Mesendoderm (in vitro differentiated cells): Measurements from ENCODE around the gene ASB12. TPM values are rescaled to one million over a fixed set of nuclear protein-coding genes. Genes with fewer than 3 reads are reported as not detected.

ENCODE experiments used
- DNase-seq: peaks from one replicate; pipeline ENCODE4 v3.0.0; 2013
- H2AK5ac ChIP-seq: 2 replicates; pipeline ENCODE4 v1.6.1; 2013; ENCODE audit warnings: low read length, inconsistent platforms
- H2BK120ac ChIP-seq: 2 replicates; pipeline ENCODE4 v1.6.1; 2013; ENCODE audit warnings: low read depth, mild to moderate bottlenecking, low read length, moderate library complexity, mixed read lengths
- H2BK15ac ChIP-seq: replicated peaks from 2 replicates; pipeline ENCODE4 v1.6.1; 2013; ENCODE audit warnings: low read depth, mild to moderate bottlenecking, moderate library complexity
- H2BK5ac ChIP-seq: 2 replicates; pipeline ENCODE4 v1.6.1; 2013; ENCODE audit warnings: low read length, inconsistent platforms
- H3K18ac ChIP-seq: 2 replicates; pipeline ENCODE4 v1.6.1; 2013; ENCODE audit warnings: mild to moderate bottlenecking, low read length, mixed read lengths
- H3K23ac ChIP-seq: one replicate; pipeline ENCODE4 v1.6.1; 2013; ENCODE audit warnings: low read length
- H3K27ac ChIP-seq: 2 replicates; pipeline ENCODE4 v1.5.1; 2013; ENCODE audit warnings: low read depth, mild to moderate bottlenecking, inconsistent platforms, low read length, moderate library complexity
- H3K27me3 ChIP-seq: 2 replicates; pipeline ENCODE4 v1.6.1; 2013; ENCODE audit warnings: low read length, control low read depth, mild to moderate bottlenecking, inconsistent platforms; ENCODE audit not compliant: insufficient read depth, poor library complexity
- H3K36me3 ChIP-seq: 2 replicates; pipeline ENCODE4 v1.6.1; 2013; ENCODE audit warnings: low read length, inconsistent platforms; ENCODE audit not compliant: control insufficient read depth, insufficient read depth
- H3K4ac ChIP-seq: one replicate; pipeline ENCODE4 v1.6.1; 2013; ENCODE audit warnings: low read depth, mild to moderate bottlenecking, low read length, moderate library complexity
- H3K4me1 ChIP-seq: 2 replicates; pipeline ENCODE4 v1.6.1; 2013; ENCODE audit warnings: low read depth, low read length, inconsistent platforms; ENCODE audit not compliant: control insufficient read depth
- H3K4me2 ChIP-seq: 2 replicates; pipeline ENCODE4 v1.6.1; 2013; ENCODE audit warnings: low read length
- H3K4me3 ChIP-seq: 2 replicates; pipeline ENCODE4 v1.5.1; 2013; ENCODE audit warnings: mild to moderate bottlenecking, low read length
- H3K56ac ChIP-seq: one replicate; pipeline ENCODE4 v1.6.1; 2013; ENCODE audit warnings: low read length
- H3K79me1 ChIP-seq: 2 replicates; pipeline ENCODE4 v1.6.1; 2013; ENCODE audit warnings: low read length, inconsistent platforms
- H3K79me2 ChIP-seq: 2 replicates; pipeline ENCODE4 v1.6.1; 2013; ENCODE audit warnings: mild to moderate bottlenecking, low read length; ENCODE audit not compliant: control insufficient read depth, insufficient read depth
- H3K9ac ChIP-seq: 2 replicates; pipeline ENCODE4 v1.6.1; 2013; ENCODE audit warnings: low read length, inconsistent platforms
- H4K5ac ChIP-seq: one replicate; pipeline ENCODE4 v1.6.1; 2013; ENCODE audit warnings: low read length
- H4K8ac ChIP-seq: one replicate; pipeline ENCODE4 v1.6.1; 2013; ENCODE audit warnings: low read depth, mild to moderate bottlenecking, control low read depth, low read length, moderate library complexity
- WGBS: extraction: QIAGEN DNeasy Blood & Tissue Kit; methylation state at CpG from one replicate; pipeline ENCODE4 v1.1.7; 2013; ENCODE audit warnings: low lambda C conversion rate, missing lambda C conversion rate; ENCODE audit not compliant: insufficient coverage; ENCODE audit errors: extremely low coverage; 5-methylcytosine and 5-hydroxymethylcytosine counted together
- small RNA-seq: library from polyadenylated mRNA; stranded (forward); fragments of <200 nt; extraction: miRNeasy Mini kit (QIAGEN cat#:217004); gene quantifications from one replicate; pipeline ENCODE3, GENCODE V24; 2013; ENCODE audit not compliant: insufficient read depth

Gene ASB12

DNA sequence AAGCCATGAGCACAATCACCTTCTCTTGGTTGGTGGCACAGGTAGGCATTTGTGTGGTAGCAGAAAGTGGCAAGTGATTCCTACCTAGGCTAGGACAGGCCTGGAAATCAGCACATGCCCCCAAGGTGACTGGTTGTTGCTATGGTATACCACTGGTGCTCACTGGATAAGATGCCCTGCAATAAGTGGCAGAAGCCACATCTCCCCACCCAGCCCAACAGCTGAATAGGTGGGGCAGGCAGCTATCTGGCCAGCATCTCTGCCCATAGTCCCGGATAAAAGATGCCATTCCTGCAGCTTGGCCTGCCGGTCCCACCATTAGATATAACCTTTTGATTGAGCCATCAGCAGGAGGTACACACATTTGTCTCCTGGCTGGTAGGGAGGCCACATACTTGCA, 46.0 kb downstream of the ASB12 start:
- no peak overlapping the region for H4K5ac ChIP-seq
- H3K23ac ChIP-seq, result no peak overlapping the region
- H2BK5ac ChIP-seq, result no peak overlapping the region
- H3K4me1 ChIP-seq, result no peaks in the 10 kb centered on the region
- no peak overlapping the region for H2BK15ac ChIP-seq
- H3K56ac ChIP-seq, result no peak overlapping the region
- H3K4me2 ChIP-seq, result no peak overlapping the region
- no peak overlapping the region for H2BK120ac ChIP-seq
- H3K79me1 ChIP-seq, result no peaks in the 10 kb centered on the region
- H3K79me2 ChIP-seq, result no peaks in the 10 kb centered on the region
- no peak overlapping the region for H4K8ac ChIP-seq
- H3K18ac ChIP-seq, result no peak overlapping the region
- no peaks in the 10 kb centered on the region for H3K36me3 ChIP-seq
- no peaks in the 10 kb centered on the region for H3K27me3 ChIP-seq
- H2AK5ac ChIP-seq, result no peak overlapping the region
- WGBS, result no CpG with 5 or more reads among the region's 2 CpGs
- H3K4me3 ChIP-seq, result no peak overlapping the region
- no peak for DNase-seq
- H3K27ac ChIP-seq, result no peak overlapping the region
- no peak overlapping the region for H3K9ac ChIP-seq
- no peak overlapping the region for H3K4ac ChIP-seq

DNA sequence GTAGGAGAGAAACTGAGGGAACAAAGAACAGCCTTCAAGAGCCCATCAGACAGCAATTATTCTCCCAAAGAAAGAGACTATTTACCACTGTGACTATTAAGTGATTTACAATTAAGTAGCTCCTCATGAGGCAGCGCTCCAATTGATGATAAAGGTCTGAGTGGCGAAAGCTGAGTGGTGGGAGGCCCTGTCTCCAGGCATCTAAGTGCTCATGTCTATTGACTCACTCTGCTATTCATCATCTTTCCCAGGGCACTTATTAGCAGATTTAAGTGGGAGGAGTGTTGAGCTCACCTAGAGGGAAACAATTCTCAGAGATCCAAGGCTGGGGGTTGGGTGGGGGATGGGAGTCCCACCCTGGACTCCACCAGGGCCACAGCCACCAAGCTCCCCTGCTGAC, 48.2 kb downstream of the ASB12 start:
- no peak for DNase-seq
- no peak overlapping the region for H3K18ac ChIP-seq

DNA sequence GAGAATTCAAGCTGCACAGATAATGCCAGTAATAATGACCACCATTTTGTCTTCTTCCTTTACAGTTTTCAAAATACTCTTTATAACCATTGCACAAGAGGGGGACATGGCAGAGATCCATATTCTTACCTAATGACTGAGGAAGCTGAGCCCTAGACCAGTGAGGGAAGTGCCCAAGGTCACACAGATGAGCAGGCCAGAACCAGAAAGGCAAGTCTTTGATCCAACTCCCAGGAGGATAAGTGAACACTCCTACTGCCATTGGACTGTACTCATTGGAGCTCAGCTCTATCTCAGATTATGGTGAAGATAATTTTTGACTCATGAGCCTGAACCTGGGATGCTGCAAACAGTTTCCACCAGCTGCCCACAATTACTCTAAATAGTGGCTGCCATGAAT, 53.5 kb downstream of the ASB12 start:
- H3K79me1 ChIP-seq, result no peaks in the 10 kb centered on the region
- H3K23ac ChIP-seq, result no peak overlapping the region
- no peak overlapping the region for H3K4me3 ChIP-seq
- H4K5ac ChIP-seq, result no peak overlapping the region
- no peaks in the 10 kb centered on the region for H3K36me3 ChIP-seq
- no peak overlapping the region for H2AK5ac ChIP-seq
- H3K56ac ChIP-seq, result no peak overlapping the region
- no peaks in the 10 kb centered on the region for H3K79me2 ChIP-seq
- H2BK15ac ChIP-seq, result no peak overlapping the region
- H4K8ac ChIP-seq, result no peak overlapping the region
- H2BK5ac ChIP-seq, result no peak overlapping the region
- DNase-seq, result no peak
- no peak overlapping the region for H2BK120ac ChIP-seq
- no peaks in the 10 kb centered on the region for H3K27me3 ChIP-seq
- H3K27ac ChIP-seq, result no peak overlapping the region
- H3K4me2 ChIP-seq, result no peak overlapping the region
- no peaks in the 10 kb centered on the region for H3K4me1 ChIP-seq
- no peak overlapping the region for H3K9ac ChIP-seq
- H3K4ac ChIP-seq, result no peak overlapping the region
- H3K18ac ChIP-seq, result no peak overlapping the region

More for the DNA sequence above, 48.2 kb downstream of the ASB12 start:
- H3K36me3 ChIP-seq, result no peaks in the 10 kb centered on the region
- H3K23ac ChIP-seq, result no peak overlapping the region
- H3K79me1 ChIP-seq, result no peaks in the 10 kb centered on the region
- no peak overlapping the region for H3K4me2 ChIP-seq
- H3K27ac ChIP-seq, result no peak overlapping the region
- no peak overlapping the region for H2BK5ac ChIP-seq
- no peaks in the 10 kb centered on the region for H3K4me1 ChIP-seq
- no peaks in the 10 kb centered on the region for H3K79me2 ChIP-seq
- no peak overlapping the region for H2BK15ac ChIP-seq
- no peak overlapping the region for H4K5ac ChIP-seq
- H3K56ac ChIP-seq, result no peak overlapping the region
- H3K27me3 ChIP-seq, result no peaks in the 10 kb centered on the region
- no peak overlapping the region for H3K4me3 ChIP-seq
- H2AK5ac ChIP-seq, result no peak overlapping the region
- no peak overlapping the region for H3K9ac ChIP-seq
- H4K8ac ChIP-seq, result no peak overlapping the region
- WGBS, result no CpG with 5 or more reads among the region's 2 CpGs
- no peak overlapping the region for H3K4ac ChIP-seq
- no peak overlapping the region for H2BK120ac ChIP-seq

Small RNAs within 50 kb of the gene (small RNA-seq; reads per million reads assigned to genes)
- not detected for gene RN7SL799P
